EH (cell line): ENCODE results near the gene SNORC.

ENCODE experiments used
- DNase-seq: peaks from one replicate; pipeline ENCODE4 v3.0.0-alpha.2; 2015; ENCODE audit warnings: low read depth

Gene SNORC

GRCh38 chr2:232869138-232870017, 686 bp upstream of the SNORC start:
- no peak for DNase-seq

- DNase-seq, result no peak
Measured at GRCh38 chr2:232870766-232871371, 805 bp downstream of the SNORC start.

DNA sequence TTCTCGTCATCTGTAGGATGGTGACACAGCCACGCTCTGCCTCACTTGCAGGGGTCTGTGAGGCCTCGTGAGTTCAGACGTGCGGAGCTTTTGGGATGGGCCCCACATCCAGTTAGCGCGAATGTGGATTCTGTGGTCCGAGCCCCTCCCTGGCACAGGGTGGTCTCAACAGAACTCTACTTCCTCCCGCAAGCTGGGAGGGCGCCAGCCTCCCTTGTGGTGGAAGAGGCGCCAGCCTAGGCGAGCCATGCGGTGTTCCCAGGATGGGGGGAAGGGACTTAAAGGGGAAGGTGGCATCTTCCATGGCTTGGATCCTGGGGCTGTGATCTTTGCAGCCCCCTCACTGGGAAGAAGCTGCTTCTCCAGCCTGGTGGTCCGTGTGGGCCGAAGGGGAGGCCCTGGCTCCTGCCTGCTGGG, 1.4 kb downstream of the SNORC start:
- no peak for DNase-seq

DNA sequence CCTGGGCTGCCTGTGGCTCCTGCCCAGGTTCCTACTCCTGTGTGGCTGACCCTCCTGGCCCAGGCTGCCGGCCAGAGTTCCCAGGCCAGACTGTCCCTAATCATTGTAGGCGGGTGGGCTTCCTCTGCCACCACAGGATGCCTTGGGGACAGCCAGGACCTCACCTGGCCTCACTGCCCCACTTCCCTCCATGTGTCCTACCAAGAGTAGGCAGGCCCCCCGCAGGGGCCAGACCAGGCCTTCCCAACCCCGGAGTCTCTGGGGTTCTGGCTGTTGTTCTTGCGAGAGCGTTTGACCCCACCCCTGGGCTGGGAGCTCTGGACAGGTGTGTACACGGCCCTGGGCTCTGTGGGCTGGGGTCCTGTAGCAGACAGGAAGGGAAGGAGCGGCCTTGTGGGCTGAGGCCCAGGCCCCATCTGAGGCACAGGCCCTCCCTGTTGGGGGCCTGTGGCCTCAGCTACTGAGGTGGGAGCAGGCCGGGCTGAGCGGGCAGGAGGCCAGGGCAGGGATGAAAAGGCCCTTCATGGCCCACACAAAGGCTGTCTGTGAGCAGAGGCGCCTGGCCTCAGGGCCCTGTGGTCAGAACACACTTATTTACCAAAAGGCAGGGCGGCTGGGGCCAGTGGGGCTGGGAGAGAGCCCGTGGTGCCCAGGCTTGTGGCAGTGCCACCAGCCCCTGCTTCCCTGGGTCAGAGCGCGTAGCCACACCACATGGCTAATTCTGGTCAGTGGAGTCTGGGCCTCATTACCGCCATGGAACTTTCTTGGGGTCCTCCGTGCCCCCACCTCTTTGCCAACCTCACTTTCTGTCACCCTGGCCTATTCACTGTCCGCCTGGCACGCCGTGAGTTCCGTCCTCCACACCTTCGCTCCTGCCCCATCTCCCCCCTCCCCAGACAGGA, 2.0 kb downstream of the SNORC start:
- DNase-seq, result no peak

DNA sequence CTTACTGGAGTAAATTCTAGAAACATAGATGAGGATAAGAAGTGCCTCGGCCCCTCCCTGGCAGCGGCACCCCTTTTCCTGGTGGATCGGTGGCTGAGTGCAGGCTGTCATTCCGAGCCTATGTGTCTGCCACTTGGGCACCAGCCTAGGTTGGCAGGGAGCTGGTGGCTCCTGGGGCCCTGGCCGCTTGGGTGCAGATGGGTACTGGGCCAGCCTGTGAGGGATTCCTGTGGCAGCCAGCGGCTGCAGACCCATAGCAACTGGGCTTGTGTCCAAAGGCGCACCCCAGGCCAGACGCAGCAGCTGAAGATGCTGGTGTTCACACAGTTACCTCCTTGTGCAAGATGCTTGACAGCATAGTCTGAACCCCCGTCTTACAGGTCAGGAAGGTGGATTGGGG, 2.8 kb downstream of the SNORC start:
- no peak for DNase-seq

DNA sequence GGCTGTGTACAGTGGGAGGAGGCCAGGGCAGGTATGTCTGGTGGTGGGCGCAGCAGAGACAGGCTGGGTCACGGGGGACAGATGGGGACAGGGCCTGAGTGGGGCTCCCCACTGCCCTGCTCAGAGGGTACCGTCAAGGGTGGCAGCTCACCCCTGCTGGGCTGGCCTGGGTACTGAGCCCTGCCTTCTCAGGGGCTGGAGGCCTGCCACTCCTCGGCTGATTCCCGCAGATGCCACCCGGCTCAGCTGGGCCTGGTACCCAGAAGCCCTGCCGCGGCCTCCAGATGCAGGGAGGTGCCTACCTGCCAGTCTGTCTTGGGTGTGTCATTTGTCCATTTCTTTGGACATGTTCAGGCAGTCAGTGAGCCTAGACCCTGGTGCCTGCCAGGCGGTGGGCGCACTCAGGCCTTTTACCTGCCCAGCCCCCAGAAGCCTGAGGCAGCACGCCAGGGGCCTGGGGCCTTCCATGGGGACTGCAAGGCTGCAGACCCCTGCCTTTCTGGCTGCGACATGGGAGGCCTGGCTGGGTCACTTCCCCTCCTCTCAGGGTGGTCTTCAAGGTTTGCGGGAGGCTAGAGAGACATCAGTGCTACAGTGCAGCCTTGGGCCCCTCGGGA, 3.3 kb downstream of the SNORC start:
- DNase-seq, result no peak

DNA sequence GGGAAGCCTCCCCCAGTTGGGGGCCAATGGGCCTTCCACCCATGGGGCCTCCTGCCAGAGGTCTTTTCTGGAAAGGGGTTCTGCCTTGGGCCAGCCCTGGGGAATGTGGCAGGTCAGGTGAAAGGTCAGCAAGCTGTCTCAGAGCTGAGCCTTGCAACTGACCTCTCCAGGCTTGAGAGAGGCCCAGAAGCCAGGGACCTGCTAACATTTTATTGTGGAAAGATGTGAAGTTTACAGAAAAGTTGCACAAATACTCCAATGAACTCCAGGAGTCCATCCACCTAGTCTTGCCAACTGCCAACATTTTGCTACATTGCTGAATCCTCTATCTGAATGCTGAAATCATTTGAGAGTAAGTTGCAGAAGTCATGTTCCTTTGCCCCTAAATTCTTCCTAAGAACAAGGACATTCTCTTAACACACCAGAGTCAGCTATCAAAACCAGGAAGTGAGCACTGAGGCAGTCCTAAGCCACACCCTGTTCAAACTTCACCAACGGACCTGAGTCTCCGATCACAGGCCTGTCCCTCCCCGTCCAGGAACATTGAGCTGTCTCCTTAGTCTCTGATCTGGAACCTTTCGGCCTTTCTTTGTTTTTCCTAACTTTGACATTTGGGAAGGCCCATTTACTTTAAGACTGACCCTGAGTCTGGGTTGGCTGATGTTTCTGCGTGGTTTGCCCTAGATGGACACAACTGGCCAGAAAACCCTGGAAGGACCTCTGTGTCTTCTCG, 4.0 kb downstream of the SNORC start:
- no peak for DNase-seq

DNA sequence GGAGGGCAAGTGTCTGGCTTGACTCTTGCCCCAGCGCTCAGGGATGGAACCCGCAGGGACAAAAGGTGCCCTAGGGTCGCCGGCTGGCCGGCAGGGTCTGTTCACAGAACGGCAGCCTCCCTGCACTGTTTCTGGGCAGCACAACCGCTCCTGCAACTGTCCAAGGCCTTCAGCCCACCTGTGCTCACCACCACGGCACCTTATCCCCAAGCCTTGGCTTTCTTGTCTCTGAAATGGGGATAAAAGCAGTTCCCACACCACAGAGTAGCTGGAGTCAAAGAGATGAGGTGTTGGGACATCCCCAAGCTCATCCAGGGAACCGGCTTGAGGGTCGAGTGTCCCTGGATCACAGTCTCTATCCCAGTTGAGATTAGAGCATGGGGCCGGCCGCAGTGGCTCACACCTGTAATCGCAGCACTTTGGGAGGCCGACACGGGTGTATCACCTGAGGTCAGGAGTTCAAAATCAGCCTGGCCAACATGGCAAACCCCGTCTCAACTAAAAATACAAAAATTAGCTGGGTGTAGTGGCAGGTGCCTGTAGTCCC, 4.7 kb downstream of the SNORC start:
- no peak for DNase-seq

DNA sequence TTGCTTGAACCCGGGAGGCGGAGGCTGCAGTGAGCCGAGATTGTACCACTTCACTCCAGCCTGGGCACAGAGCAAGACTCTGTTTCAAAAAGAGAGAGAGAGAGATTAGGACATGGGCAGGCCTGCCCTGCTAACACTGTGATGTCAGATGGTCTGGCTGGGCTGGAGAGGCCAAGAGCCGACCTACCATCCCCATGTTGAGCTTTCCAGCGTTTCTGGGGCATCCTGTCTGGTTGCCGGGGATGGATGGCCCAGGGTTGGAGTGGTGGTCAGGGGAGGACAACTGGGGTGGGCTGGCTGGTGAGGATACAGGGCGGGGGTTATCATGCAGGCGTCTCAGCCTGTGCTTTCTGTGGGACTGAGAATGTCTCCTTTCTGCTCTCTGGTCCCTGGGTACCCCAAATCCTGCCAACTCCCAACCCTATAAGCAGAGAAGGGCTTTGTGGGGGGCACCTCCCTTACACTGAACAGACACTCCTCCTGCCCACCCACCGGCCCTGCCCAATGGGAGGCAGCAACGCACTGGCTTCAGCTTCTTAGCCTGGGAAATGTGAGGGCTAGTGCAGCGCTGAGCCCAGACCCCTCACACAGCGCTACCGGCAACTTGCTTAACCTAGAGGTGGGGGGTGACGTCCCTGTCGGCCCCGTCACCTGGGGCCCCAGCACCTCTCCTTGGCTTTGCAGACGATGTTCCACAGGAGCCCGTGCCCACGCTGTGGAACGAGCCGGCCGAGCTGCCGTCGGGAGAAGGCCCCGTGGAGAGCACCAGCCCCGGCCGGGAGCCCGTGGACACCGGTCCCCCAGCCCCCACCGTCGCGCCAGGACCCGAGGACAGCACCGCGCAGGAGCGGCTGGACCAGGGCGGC, 5.4 kb downstream of the SNORC start:
- DNase-seq, result no peak

GRCh38 chr2:232876161-232876977, 6.3 kb downstream of the SNORC start:
- no peak for DNase-seq

GRCh38 chr2:232876978-232877441, 6.9 kb downstream of the SNORC start:
- no peak for DNase-seq

DNA sequence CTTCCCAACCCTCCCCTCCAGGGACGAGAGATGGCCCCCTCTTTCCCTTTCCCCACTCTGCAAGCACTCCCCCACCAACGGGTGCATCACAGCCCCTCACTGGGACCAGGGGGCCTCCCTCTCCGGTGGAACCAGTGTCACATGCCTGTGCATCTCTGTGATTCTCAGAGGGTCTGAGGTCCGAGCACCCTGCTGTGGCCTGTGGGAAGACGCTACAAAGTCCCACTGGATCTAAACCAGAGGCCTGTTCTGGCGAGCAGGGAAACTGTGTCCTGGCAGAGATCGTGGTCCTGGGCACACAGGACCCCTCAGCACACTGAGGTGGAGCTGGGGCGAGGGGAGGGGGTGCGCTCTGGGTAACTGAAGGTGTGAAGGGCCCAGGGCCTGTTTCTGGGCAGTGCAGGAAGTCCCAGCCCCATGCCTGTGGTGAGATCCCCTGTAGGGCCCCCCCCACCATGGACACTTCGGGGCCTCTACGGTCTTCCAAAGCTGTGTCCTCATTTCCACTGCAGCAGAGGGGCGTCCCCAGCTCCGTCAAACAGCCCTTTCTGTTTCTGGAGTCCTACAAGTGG, 8.0 kb downstream of the SNORC start:
- no peak for DNase-seq

- DNase-seq, result no peak
Measured at GRCh38 chr2:232878855-232879617, 9.0 kb downstream of the SNORC start.

DNA sequence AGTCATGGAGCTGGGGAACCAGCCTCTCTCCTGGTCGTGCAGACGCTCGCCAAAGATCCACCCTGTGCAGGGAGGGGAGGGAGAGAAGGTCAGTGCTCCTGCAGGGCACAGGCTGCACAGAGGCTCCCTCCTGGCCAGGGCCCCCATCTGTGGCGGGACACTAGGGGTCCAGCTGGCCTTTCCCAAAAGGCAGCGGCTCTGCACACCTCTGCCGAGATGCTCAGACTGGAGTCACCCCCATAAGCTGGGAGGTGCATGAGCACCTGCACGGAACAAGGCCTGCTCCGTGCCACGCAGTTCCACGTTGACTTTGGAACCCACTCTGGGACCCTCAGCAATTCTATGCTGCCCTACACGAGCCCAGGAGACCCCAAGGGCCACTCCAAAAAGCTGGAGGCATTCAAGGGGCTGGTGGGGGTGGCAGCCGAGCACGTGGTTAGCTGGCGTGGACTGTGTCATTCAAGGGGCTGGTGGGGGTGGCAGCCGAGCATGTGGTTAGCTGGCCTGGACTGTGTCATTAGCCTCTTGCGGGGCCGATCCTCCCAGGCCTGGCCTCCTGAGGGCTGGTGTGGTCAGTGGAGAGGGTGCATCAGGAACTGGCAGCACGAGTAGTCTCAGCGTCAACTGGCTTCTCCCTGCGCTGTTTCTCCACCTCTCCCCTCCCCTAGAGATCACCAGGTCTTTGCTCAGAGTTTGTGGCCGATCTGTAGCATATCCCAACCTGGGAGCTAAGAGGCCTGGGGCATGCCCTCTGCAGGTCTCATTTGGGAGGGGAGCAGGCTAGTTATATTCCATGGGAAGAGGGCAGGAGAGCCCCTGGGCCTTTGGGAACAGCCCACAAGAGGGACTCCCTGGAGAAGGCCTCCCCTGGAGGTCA, 9.8 kb downstream of the SNORC start:
- DNase-seq, result no peak

GRCh38 chr2:232880764-232881351, 10.8 kb downstream of the SNORC start:
- DNase-seq, result no peak

GRCh38 chr2:232882085-232882484, 12.0 kb downstream of the SNORC start:
- DNase-seq, result no peak
